GM12891 (cell line): ENCODE measurements around the gene CKAP5.

Experiments
- POLR2A ChIP-seq: IDR thresholded peaks from 2 replicates; pipeline ENCODE4 v1.6.1; 2011; ENCODE audit warnings: low read depth, low read length, control low read depth
- POLR2AphosphoS5 ChIP-seq: IDR thresholded peaks from 2 replicates; pipeline ENCODE4 v1.6.1; 2011; ENCODE audit warnings: low read depth, low read length, control low read depth
- TAF1 ChIP-seq: IDR thresholded peaks from 2 replicates; pipeline ENCODE4 v1.6.1; 2011; ENCODE audit warnings: low read depth, low read length, control low read depth

DNA sequence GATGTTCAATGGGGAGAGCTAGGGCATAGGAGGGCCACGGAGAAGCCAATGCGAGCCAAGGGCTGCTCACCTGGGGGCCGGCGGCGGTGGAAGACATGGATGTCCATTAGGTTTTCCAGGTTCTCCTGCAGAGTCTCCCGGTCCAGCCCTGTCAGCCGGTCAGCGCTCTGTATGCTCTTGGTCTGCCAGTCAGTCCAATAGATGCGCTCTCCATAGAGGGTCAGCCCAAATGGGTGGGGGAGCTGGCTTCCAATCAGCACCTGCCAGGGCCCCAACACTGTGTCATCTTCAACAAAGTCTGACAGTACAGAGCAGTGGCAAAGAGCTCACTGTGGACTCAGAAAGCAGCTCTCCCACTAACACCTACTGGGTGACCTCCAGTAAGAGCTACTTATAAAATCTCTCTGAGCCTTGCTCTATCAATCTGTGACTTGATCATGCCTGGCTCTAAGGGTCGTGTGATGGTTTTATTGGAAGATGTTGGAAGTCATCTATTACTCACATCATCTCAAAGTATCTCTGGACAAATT is 33.0 kb upstream of the CKAP5 start:
- TF ChIP-seq POLR2AphosphoS5 (no peak), TAF1 (no peak), POLR2A (no peak)
